LoVo (cell line): ENCODE data around the gene DDX5.
"Not testable (repeated sequence)": the region's sequence is repeated elsewhere in the genome, so short reads cannot be mapped to it uniquely, and the experiment has no call there.

Source experiments
- DNase-seq: peaks from one replicate; pipeline ENCODE4 v3.0.0-alpha.2; 2016; ENCODE audit warnings: low spot score

Gene DDX5

GRCh38 chr17:64492481-64493109 is 13.5 kb downstream of the DDX5 start:
- DNase-seq, result peak; percentile 8

DNA sequence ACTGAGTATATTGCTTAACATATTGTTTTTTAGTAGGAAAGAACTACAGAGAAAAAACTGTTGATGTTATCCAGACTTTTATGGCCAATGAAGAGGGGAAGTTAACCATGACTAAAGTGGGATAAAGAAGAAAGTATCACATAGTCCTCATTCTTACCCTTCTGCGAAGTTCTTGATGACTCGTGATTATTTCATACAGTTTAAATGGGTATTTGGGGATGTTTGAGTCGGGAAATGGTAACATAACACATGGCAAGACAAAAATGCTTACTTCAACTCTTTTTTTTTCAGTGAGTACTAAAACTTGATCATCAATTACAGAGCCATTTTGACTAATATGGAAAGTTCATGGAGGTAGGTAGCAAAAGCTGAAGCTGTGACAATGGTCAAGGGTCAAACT is 14.1 kb downstream of the DDX5 start:
- no peak for DNase-seq

- DNase-seq, result peak; percentile 24
Observed at GRCh38 chr17:64491034-64491860, 14.8 kb downstream of the DDX5 start.

- DNase-seq, result no peak
Observed at GRCh38 chr17:64488301-64488700, 17.8 kb downstream of the DDX5 start.

DNA sequence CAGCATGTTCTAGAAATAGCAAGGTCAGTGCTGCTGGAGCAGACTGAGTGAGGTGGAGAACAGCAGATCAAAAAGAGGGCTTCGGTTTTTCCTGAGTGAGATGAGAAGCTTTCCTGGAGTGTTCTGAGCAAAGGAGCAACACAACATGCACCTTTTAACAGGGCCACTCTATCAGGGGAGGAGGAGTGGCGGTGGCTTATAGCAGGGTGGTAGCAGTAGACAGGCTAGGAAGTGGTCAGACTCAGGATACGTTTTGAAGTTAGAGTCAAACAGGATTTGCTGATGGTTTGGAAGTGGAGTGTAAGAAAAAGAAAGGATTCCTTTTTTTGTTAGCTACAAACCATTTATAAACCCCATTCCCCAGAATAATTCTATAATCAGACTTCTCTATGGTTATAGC is 21.7 kb downstream of the DDX5 start:
- no peak for DNase-seq

- no peak for DNase-seq
Observed at GRCh38 chr17:64480951-64481350, 25.1 kb downstream of the DDX5 start.

DNA sequence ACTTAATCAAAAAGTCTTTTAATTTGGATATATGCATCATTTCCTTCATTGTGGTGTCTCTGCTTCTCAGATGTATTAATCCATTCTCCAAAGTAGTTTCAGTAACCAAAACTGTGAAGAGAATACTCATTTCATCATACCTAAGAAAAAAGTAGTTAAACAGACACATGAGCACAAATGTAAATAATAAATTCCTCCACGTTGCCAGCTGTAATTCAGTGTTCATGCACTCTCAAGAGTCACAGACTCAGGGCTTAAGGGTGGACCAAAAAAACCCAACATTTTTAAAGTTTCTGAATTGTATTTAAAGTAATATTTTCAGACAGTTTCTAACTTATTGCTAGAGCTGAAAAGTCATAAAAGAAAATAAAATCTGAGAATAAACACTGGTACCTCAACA is 28.2 kb downstream of the DDX5 start:
- DNase-seq, result no peak

GRCh38 chr17:64472564-64472963 is 33.5 kb downstream of the DDX5 start:
- no peak for DNase-seq

DNA sequence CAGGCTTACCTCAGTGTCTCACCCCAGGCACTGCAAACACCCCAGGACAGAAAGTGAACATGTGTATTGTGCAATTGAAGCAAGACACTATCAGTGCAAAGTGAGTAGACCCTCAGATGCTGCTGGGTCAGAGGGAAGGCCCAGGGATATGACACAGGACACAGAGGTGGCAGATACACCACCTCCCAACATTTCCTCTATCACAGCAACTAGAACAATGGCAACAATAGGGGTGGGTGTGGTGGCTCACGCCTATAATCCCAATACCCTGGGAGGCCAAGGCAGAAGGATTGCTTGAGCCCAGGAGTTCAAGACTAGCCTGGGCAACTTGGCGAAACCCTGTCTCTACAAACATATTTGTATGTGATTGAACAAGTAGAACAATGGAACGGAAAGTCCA is 34.6 kb downstream of the DDX5 start:
- DNase-seq, result no peak

- no peak for DNase-seq
Observed at GRCh38 chr17:64470625-64471024, 35.5 kb downstream of the DDX5 start.

GRCh38 chr17:64466834-64467233 is 39.3 kb downstream of the DDX5 start:
- not testable (repeated sequence) for DNase-seq

DNA sequence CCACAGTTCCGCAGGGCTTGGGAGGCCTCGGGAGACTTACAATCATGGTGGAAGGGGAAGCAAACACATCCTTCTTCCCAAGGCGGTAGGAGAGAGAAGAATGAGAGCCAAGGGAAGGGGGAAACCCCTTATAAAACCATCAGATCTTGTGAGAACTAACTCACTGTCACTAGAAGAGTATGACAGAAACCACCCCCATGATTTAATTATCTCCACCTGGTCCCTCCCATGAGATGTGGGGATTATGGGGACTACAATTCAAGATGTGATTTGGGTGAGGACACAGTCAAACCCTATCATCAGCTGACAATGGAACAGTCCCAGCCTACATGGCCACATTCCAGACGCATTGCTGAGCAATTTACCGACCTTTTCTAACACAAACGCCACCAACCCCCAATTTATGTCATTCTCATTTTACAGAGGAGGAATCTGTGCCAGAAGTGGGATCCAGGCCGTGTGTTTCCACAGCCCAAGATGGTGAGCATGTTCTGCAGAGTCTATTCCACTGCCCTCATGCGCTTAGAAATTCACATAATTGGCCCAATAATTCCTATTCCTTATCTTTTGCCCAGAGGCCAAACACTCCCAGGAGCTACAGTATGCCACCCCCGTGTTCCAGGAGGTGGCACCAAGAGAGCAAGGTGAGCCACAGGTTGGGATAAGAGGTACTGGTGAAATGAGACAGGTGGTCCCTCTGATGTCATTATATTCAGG is 39.9 kb downstream of the DDX5 start:
- DNase-seq, result no peak

GRCh38 chr17:64461788-64462187 is 44.3 kb downstream of the DDX5 start:
- DNase-seq, result no peak

GRCh38 chr17:64460955-64461354 is 45.1 kb downstream of the DDX5 start:
- no peak for DNase-seq

GRCh38 chr17:64459818-64460217 is 46.3 kb downstream of the DDX5 start:
- DNase-seq, result not testable (repeated sequence)

GRCh38 chr17:64459284-64459747 is 46.8 kb downstream of the DDX5 start:
- DNase-seq, result peak; percentile 63

GRCh38 chr17:64458756-64459155 is 47.3 kb downstream of the DDX5 start:
- DNase-seq, result no peak

DNA sequence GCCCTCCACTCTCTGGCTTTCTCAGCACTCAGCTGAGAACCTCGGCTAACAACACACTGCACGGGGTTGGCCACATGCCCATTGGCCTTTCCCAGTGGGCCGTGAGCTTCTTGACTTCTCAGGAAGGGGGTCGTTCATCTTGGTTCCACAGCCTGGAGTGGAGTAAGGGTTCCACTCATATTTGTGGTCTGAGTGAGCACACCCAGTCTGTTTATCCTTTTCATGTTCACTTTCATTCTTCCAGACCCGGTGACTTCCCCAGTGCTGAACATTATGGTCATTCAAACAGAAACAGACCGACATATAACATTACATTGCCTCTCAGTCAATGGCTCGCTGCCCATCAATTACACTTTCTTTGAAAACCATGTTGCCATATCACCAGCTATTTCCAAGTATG is 48.9 kb downstream of the DDX5 start:
- no peak for DNase-seq

DNA sequence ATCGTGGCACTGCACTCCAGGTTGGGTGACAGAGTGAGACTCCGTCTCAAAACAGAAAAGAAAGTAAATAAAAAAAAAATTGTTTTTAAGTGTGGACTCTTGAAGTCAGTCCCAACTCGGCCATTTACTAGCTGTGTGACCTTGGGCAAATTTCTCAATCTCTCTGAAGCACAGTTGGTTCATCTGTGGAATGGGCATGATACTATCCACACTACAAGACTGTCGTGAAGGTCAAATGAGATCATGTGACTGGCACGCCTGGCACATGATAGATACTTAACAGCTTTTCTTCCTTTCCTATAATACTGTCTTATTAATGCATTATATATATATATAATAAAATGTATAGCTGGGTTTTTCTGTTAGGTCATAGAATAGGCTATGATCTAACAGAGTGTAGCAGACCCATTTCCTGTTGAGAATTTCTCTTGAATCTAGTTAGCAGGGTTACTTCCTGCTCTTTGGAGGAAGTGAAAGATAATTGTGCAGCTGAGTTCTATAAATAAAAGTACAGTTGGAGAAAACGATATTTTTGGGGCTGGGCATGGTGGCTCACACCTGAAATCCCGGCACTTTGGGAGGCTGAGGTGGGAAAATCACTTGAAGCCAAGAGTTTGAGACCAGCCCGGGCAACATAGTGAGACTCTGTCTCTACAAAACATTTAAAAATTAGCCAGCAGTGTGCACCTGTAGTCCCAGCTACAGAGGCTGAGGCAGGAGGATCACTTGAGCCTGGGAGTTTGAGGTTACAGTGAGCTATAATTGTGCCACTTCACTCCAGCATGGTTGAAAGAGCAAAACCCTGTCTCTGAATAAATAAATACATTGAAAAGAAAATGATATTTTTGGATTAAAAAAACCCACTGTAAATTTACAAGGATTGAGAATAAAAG is 49.9 kb downstream of the DDX5 start:
- no peak for DNase-seq

DNA sequence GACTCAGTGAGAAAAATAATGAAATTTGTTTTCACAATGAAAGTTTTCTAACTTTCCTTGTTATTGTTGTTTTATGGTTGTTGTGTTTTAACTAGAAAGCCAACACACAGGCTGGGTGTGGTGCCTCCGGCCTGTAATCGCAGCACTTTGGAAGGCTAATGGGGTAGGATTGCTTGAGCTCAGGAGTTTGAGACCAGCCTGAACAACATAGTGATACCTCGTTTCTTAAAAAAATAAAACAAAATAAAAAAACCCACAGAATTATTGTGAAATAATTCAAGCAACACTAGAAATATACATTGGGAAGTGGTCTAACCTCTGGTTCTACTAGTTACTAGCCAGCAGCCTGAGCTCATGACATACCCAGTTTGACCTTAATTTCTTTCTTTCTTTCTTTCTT is 56.5 kb downstream of the DDX5 start:
- no peak for DNase-seq

- no peak for DNase-seq
Observed at GRCh38 chr17:64448665-64449512, 57.2 kb downstream of the DDX5 start, which contains the start of gene MILR1. TSS of gene MILR1 (plus strand) at chr17:64449115. CDS start at chr17:64449169, 54 bp downstream.
